ENCODE data around the gene C1orf94. TPM values are rescaled to one million over a fixed set of nuclear protein-coding genes. Genes with fewer than 3 reads are reported as not detected.

The C1orf94 gene
- total RNA-seq (ENCODE audit: low replicate concordance): 0.19 and 0.37 TPM in 2 replicates

- H3K4me2 ChIP-seq: peak within 1 kb of the TSS; percentile 75
- TF ChIP-seq CTCF (IDR thresholded peaks at IDR 0.05) (peak; percentile 36), EZH2 (IDR thresholded peaks at IDR 0.05) (peak; percentile 41), EZH2phosphoT487 (IDR thresholded peaks at IDR 0.05) (no peak)
- no peaks in the 10 kb centered on the region for H3K79me2 ChIP-seq (ENCODE audit: low read depth)
- Mint-ChIP-seq H3K36me3 (no peaks in the 10 kb centered on the region), H3K27ac (no peak within 1 kb of the TSS), H3K4me1 (no peaks in the 10 kb centered on the region), H3K27me3 (ENCODE audit: insufficient read depth, low read depth) (peaks cover 4% of the 10 kb centered on the region), H3K4me3 (no peak within 1 kb of the TSS), H3K9me3 (no peaks in the 10 kb centered on the region)
- no peaks in the 10 kb centered on the region for H3K4me1 ChIP-seq
- no peaks in the 10 kb centered on the region for H3K9me3 ChIP-seq (ENCODE audit: low read depth)
- no peaks in the 10 kb centered on the region for H3K36me3 ChIP-seq
- peak; percentile 61 for DNase-seq (ENCODE audit: low spot score)
- H4K20me1 ChIP-seq (ENCODE audit: low read depth): peaks cover 4% of the 10 kb centered on the region
- H3K27me3 ChIP-seq: peaks cover 31% of the 10 kb centered on the region
- no peaks in the 10 kb centered on the region for H3F3A ChIP-seq (ENCODE audit: low read depth)
- H3K9ac ChIP-seq: no peak within 1 kb of the TSS
- H2AFZ ChIP-seq (replicated peaks): peak within 1 kb of the TSS; percentile 82
- no peak within 1 kb of the TSS for H3K27ac ChIP-seq
- H3K4me3 ChIP-seq: peak within 1 kb of the TSS; percentile 35
Measured at GRCh38 chr1:34176830-34177603, at the start of gene C1orf94. Gene C1orf94, plus strand, starts transcription at chr1:34176907. Its CDS starts 883 bp downstream, at chr1:34177790.

- TF ChIP-seq EZH2 (IDR thresholded peaks at IDR 0.05) (no peak), CTCF (IDR thresholded peaks at IDR 0.05) (no peak), EZH2phosphoT487 (IDR thresholded peaks at IDR 0.05) (no peak)
- Histone ChIP-seq H2AFZ (replicated peaks) (no peak overlapping the region), H3K4me1 (no peaks in the 10 kb centered on the region), H3K27me3 (no peaks in the 10 kb centered on the region), H3F3A (ENCODE audit: low read depth) (no peaks in the 10 kb centered on the region), H3K79me2 (ENCODE audit: low read depth) (no peaks in the 10 kb centered on the region), H3K9me3 (ENCODE audit: low read depth) (no peaks in the 10 kb centered on the region), H3K4me3 (no peak overlapping the region), H3K36me3 (no peaks in the 10 kb centered on the region), H4K20me1 (ENCODE audit: low read depth) (no peaks in the 10 kb centered on the region), H3K4me2 (no peak overlapping the region), H3K9ac (no peak overlapping the region), H3K27ac (no peak overlapping the region)
- H3K4me1 Mint-ChIP-seq: no peaks in the 10 kb centered on the region
- H3K36me3 Mint-ChIP-seq: no peaks in the 10 kb centered on the region
- no peak overlapping the region for H3K27ac Mint-ChIP-seq
- H3K27me3 Mint-ChIP-seq (ENCODE audit: insufficient read depth, low read depth): peaks cover 3% of the 10 kb centered on the region
- H3K9me3 Mint-ChIP-seq: no peaks in the 10 kb centered on the region
- no peak overlapping the region for H3K4me3 Mint-ChIP-seq
- DNase-seq (ENCODE audit: low spot score): no peak
Measured at GRCh38 chr1:34127006-34128000, 49.4 kb upstream of the C1orf94 start.

GRCh38 chr1:34128186-34128889 is 48.4 kb upstream of the C1orf94 start:
- Histone ChIP-seq H3K36me3 (no peaks in the 10 kb centered on the region), H3K9me3 (ENCODE audit: low read depth) (no peaks in the 10 kb centered on the region), H3K27ac (no peak overlapping the region), H3K9ac (no peak overlapping the region), H3K27me3 (no peaks in the 10 kb centered on the region), H3K79me2 (ENCODE audit: low read depth) (no peaks in the 10 kb centered on the region), H3K4me3 (no peak overlapping the region), H3K4me2 (no peak overlapping the region), H3K4me1 (no peaks in the 10 kb centered on the region), H3F3A (ENCODE audit: low read depth) (no peaks in the 10 kb centered on the region), H2AFZ (replicated peaks) (no peak overlapping the region), H4K20me1 (ENCODE audit: low read depth) (no peaks in the 10 kb centered on the region)
- no peak overlapping the region for H3K4me3 Mint-ChIP-seq
- H3K27me3 Mint-ChIP-seq (ENCODE audit: insufficient read depth, low read depth): peaks cover 6% of the 10 kb centered on the region
- H3K4me1 Mint-ChIP-seq: no peaks in the 10 kb centered on the region
- no peak for DNase-seq (ENCODE audit: low spot score)
- no peak overlapping the region for H3K27ac Mint-ChIP-seq
- H3K9me3 Mint-ChIP-seq: no peaks in the 10 kb centered on the region
- H3K36me3 Mint-ChIP-seq: no peaks in the 10 kb centered on the region
- TF ChIP-seq EZH2phosphoT487 (IDR thresholded peaks at IDR 0.05) (no peak), CTCF (IDR thresholded peaks at IDR 0.05) (no peak), EZH2 (IDR thresholded peaks at IDR 0.05) (no peak)
